SU-DHL-6 (cell line): Measurements from ENCODE around the gene SURF4.

Experiments
- CTCF ChIP-seq: fragments of 200-600 bp; sonication (generic); IDR thresholded peaks from one replicate; pipeline ENCODE4 v1.5.1; 2017; ENCODE audit warnings: antibody characterized with exemption, mild to moderate bottlenecking, low read length, moderate library complexity; ENCODE audit not compliant: insufficient read depth, poor library complexity, severe bottlenecking
- EZH2phosphoT487 ChIP-seq: fragments of 200-600 bp; sonication (generic), shearing (Covaris generic); conservative IDR thresholded peaks from 2 replicates; pipeline ENCODE4 v1.6.1; 2018; ENCODE audit warnings: mild to moderate bottlenecking, antibody characterized with exemption, low read length, moderate library complexity, mixed read lengths

DNA sequence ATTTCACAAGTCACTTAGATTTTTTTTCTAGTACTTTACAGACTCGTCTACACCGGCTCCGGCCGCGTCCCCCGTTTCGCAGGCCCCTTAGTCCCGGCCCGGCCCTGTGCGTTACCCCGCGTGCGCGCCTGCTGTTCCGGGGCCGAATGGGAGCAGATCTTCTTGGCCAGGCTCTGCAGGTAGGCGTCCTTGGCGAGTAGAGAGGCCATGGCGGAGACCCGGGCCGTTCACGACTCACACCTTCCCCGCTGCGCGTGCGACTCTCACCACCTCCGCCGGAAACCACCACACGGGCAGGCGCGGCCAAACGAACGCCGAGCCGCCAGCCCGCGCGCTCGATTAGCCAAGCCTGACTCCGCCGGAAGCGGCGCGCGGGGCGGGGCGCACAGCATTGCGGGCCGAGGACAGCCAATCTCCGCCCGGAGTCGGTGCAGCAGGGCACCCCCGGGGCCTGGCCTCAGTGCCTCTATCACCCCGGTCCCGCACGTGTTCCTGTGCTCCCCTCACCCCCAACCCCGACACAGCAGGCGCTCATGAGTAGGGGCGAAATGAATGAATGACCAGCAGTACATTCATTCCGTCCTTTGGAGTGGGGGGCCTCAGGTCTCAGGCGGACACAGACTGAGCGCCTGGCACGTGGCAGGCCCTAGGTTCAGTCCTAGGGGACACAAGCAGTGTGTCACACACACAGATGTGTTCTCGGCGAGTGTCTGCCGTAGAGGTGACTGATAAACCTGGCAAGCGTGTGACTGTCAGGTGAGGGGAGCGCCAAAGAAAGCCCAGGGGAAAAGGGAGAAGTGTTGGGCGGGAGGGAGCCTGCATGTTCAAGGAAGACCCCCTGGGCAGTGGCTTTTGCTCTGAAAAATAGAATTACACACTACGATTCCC, 39.7 kb downstream of the SURF4 start, which contains the start of gene SURF6:
- TF ChIP-seq CTCF (no peak), EZH2phosphoT487 (no peak)
